GM23248 (cell line): ENCODE data around the gene NHLRC2.

Experiments
- EZH2 ChIP-seq: fragments of 200-600 bp; sonication (generic); IDR thresholded peaks from 2 replicates; pipeline ENCODE4 v1.6.1; 2018; ENCODE audit warnings: antibody characterized with exemption, mild to moderate bottlenecking; ENCODE audit not compliant: insufficient read depth, poor library complexity, severe bottlenecking
- EZH2phosphoT487 ChIP-seq: fragments of 200-600 bp; sonication (generic); IDR thresholded peaks from 2 replicates; pipeline ENCODE4 v1.6.1; 2018; ENCODE audit warnings: antibody characterized with exemption, moderate library complexity, mild to moderate bottlenecking, low read depth; ENCODE audit not compliant: insufficient read depth

DNA sequence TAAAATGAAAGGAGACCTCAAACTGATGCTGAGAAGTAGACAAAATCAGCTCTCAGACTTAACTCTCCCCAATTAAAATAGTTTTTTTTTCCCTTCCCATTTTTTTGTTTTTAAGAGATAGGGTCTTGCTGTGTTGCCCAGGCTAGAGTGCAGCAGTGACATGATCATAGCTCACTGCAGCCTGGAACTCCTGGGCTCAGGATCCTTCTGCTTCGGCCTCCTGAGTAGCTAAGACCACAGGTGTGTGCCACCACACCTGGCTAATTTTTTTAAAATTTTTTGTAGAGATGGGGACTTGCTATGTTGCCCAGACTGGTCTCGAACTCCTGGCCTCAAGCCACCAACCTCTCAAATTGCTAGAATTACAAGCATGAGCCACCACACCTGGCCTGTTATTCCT lies 61.1 kb downstream of the NHLRC2 start:
- TF ChIP-seq EZH2 (no peak), EZH2phosphoT487 (no peak)
